GM19452 (cell line): ENCODE results near the gene RDH12.

Experiments used
- ATAC-seq: cut with Tn5 transposase; IDR thresholded peaks from one replicate; pipeline ENCODE4 v1.9.1; 2021; ENCODE audit not compliant: unreplicated experiment

The RDH12 gene

DNA sequence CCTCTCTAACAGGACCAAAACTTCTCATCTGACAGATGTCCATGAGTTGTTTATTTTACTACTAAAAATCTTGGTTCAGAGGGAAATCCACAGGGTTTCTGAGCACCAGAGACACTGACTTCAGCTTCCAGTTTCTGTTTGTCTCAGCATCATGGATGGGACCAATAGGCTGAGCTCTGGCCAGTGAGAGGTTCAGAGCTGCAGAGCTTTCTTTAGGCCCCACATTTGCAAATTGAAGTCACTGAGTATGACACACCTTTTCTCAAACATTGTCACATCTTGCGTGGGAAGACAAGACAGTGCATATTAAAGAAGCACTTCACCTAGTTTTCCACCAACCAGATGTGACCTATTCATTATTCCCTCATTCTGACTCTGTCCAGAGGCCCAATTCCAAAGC, 45.2 kb downstream of the RDH12 start:
- ATAC-seq = no peak

DNA sequence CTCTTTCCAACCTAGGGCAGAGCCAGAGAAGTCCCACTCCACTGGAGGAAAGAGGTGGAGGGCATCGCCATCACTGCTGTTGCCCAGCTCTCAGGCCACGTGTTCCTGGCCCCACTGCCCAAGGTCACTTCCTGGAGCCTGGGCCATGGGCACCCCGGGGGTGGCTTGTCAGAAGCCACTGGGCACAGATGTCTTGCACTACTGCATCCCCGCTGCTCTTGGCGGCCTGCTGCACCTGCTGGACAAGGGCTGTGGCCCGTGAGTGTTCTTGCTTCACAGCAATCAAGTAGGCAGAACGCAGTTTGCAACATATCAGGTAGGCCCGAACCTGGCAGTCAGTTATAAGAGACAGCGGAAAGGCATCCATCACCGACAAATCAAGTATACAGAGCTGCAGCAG, 46.6 kb downstream of the RDH12 start:
- no peak for ATAC-seq

DNA sequence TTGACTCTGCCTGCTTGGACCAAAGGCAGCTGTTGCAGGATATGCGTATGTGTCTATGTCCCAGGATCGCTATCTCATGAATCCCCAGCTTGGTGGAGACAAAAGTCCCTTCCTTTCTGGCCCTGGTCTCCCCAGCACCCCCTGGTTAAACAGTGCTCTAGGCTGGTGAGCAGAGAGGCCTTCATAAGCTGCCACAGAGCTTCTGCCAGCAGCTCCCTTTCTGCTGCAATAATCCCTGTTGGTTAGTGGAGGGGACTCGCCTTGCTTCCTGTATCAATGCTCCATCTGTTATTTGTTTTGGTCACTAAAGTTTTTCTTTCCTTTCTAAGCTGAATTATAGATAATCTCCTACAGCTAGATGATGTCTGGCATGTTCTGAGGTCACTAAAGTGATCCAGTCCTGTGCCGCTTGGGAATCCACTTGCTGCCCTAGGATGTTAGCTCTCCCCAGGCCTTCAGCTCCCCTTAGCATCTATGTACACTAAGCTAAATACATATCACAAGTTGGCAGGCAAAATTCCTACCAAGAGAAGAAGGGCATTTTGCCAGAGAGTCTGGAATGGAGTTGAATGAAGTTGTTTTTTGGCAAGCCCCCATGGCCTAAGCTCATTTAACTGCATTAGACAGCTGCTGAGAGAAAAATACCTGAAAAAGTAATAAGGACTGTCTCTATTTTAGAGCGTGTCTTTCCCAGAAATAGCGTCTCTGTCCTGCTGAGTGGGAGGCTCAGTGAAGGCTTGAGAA, 47.8 kb downstream of the RDH12 start:
- no peak for ATAC-seq

DNA sequence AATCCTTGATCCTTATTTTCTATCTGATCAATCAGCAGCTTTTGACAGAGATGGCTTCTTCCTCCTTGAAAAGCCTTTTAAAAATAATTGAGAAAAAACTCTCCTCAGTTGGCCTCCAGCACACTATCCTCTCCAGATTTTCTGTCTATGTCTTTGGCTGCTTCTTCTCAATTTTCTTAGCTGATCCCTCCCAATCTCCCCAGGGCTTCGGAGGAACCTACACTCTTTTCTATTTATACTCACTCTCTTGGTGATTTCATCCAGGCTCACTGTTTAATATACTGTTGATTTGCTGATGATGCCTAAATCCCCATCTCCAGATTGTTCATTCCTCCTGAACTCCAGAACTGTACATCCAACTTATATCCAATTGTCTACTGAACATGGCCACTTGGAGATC, 54.8 kb downstream of the RDH12 start:
- ATAC-seq = no peak

DNA sequence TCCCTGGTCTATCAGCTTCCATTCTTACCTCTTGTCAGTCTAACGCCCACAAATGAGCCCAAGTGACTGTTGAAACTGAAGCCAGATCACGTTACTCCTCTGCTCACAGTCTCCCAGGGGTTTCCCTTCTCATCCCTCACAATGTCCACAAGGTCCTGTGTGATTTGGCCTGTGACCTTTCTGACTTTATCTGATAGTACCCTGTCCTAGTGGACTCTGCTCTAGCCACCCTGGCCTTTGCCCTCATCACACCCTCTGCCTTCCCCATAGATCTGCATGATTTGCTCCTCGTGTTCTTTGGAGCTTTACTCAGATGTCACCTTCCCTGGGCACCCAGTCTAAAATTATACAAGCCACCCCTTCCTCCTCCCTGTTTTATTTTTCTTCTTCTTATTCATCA, 55.5 kb downstream of the RDH12 start:
- ATAC-seq = no peak

DNA sequence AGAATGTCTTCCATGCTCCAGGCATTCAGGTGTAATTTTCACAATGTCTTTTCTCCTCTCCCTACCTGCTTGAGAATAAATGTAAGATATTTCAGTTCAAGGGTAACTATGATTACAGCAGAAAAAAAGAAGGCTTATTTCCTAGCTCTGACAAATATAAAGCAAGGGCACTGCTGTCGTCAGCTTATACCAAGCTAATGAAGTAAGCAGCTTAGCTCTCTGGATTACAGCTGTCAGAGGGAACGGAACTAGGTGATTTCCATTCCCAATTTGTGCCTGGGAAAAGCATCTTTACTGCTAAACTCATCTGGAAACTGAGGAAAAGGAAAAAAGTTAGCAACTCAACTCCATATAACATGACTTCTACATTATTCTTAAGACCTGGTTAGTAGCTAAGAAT, 58.2 kb downstream of the RDH12 start:
- no peak for ATAC-seq

DNA sequence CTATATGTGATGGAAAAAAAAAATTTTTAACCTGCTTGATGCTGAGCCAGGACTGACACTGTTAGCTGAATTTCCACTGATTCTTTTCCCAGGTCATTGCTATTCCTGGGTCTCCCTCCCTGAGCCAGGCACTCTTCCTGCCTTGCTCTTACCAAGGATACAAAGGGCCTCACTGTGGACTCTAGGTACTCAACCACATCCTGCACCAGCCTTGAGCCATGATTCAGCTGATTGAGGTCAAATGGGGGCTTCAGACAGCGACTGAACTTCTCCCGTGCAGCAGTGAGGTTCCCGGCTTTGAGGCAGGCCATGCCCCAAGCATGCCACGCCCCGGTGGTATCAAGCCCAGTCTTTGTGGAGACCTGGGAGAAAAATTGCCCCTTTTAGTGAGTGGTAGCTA, 60.4 kb downstream of the RDH12 start:
- ATAC-seq = no peak

DNA sequence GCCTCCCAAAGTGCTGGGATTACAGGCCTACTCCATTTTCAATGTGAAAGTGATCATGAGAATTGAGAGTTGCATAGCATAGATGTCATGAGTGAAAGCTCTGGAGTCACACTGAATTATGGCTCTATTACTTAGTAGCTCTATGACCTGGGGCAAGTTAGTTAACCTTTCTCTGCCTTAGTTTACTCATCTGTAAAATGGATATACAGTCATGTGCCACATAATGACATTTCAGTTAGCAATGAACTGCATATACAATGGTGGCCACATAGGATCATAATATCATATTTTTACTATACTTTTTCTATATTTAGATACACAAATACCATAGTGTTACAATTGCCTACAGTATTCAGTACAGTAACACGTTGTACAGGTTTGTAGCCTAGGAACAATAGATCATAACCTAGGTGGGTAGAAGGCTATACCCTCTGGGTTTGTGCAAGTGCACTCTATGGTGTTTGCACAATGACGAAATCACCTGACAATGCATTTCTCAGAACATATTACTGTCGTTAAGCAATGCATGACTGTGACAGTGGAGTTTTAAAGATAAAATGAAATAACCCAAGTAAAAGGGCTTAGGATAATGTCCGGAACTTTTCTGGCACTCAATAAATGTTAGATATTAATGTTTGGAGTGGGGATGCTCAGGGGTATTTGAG, 61.6 kb downstream of the RDH12 start:
- ATAC-seq = no peak

DNA sequence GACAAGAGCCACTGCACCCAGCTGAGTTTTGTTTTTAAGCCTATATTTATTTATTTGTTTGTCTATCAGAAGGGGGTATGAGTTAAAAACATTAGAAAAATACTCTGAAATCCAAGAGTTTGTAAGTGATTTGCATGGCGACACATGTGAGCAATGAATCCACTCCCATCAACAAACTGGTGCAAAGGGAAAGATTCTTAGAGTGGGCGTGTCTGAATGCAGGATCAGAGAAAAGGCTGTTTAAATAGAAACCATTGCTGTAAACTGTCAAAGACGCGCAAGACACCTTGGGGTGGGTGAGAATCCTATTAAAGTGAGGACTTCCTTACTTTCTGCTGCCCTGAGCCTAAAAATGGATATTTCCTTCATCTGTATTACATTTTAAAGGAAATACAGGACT, 62.8 kb downstream of the RDH12 start:
- ATAC-seq = no peak

DNA sequence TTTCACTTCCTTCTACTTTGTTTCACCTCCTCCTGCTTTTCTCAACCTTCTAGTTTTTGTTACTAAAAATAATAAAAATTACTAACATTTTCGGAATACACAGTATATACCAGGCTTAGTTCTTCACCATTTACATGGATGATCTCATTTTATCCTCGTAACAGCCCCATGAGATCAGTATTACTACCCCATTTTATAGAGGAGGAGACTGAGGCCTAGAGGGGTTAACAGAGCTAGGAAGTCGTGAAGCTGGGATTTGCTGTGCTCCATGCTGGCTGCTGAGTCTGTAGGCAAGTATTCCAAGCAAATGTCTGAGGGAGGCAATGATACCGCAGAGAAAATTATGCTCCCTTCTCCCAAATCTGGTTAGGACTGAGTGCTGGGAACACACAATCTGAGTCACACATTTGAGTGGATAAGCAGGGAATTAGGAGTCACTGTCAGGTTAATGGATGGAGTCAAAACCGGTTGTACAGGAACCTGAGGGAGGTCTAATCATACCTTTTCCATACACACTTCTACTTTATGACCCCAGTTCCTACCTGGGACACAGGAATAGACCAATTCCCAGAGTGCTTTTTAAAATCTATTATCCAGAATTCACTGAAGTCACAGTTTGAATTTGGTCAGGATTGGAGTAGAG, 63.6 kb downstream of the RDH12 start:
- no peak for ATAC-seq

DNA sequence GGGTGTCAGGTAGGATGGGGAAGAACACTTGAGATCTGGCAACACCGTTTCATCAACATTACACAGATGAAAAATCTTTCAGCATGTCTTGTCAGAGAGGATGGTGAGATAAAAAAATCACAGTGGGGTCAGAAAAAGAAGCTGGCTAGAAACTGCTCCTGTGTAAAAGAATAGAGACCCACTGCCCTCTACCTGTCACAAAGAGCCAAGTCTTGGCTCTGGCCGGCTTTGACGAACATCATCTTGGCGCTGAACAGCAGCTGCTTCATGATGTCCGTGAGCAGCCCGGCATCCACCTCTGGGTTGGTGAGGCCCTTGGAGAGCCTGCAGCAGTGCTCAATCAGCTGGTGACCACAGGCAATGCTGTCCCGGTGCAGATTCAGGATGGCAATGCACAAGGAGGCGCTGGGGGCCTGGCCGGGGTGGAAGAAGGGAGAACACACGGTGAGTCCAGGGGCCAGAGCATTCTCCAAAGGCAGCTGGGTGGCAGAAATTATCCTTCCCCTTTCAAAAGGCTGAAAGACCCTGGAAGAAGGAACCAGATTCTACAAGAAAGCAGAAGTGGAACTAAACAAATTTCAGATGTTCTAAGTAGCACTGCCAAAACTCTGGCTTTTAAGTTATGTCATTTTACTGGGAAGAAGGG, 64.5 kb downstream of the RDH12 start:
- no peak for ATAC-seq

DNA sequence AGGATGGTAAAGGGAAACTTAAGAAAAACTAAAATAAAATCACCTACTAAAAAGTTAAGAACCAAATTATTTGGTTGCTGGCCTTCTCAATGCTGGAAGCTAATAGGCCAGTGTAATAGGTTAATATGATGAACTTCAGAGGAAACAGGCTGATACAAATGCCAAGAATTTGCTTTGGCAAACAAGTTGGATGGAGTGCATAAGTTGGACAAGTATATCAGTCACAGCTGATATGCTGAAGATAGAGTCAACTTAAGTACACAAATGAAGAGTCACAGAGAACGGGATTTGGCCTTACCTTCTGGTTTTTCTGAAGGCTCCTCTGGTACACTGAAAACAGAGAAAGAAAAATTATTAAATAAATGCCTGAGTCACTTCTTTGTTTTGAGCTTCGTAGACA, 66.5 kb downstream of the RDH12 start:
- no peak for ATAC-seq

DNA sequence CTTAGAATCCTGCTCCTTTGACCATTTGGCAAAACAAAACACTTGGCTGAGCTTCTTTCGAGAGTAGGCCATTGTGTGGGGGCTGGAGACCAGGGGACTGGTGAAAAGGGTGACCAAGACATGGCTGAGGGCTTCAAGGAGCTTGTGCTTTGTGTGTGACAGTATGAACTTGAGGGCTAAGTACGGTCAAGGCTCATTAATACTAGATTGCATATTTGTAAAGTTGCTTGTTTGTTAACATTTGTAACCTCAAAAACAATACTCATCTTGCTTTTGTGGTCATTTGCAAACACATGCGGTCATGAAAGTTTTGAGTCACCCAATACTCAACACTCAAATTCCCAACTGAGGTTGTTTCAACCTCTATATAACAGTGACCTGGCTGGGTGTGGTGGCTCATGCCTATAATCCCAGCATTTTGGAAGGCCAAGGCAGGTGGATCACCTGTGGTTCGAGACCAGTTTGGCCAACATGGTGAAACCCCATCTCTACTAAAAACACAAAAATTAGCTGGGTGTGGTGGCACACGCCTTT, 72.2 kb downstream of the RDH12 start:
- no peak for ATAC-seq

DNA sequence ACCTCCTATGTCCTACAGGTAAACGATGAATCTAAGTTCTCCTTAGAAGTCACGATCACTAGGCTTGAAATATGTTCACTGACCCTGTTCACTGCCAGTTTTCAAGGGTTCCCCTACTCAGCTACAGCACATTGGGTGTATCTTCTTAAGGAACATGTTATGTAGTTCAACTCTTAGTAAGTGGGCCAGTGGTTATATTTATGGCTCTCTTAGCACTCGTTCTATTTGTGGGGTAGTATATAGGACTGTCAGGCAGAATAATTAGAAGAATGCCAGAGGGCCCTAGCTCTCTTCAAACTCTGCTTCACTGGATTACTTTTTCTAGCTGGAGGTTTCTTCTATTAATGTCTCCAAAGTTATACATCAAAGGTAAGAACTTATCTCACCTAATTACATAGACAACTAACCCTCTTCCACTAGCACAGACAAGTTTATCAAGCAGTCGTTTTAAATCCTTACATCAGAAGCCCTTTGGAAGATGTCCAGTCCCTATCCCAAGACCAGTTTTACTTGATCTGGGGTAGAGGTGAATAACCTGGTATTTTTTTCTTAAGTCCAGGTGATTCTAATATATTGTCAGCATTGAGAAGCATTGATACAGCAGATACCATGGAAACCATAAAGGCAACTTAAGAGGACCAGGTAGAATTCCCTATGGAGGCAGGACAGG, 75.1 kb downstream of the RDH12 start:
- no peak for ATAC-seq

DNA sequence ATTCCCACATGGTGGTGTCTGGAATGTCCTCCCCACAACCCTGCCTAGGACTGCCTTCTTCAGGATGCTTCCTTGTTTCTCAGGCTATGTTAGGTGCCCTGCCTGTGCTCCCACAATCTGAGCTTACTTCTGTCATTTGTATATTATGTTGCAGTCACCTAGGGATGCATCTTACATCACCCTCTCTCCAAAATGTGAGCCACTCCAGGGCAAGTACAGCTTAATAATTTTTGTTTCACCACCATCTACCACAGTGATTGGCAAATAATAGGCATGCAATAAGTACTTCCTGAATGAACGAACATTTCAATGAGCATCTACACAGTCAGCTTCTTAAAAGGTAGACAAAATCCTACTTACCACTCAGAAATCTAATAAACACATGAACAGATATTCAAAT, 77.1 kb downstream of the RDH12 start:
- ATAC-seq = no peak

DNA sequence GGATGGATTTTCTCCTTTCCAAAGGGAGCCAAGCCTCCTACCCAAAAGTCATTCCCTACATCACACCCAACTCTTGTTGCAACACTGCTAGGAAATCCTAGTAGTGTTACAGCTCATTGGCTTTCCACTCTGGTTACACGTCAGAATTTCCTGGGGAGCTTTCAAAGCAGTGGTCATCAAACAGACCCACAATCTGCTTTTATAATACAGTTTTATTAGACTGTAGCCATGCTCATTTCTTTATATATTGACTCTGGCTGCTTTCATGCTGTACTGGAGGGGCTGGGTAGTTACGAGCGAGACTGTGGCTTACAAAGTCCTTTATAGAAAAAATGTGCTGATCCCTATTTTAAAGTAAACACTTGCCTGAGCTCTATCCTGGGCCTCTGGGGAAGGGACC, 80.4 kb downstream of the RDH12 start:
- no peak for ATAC-seq
